HG03565 (cell line): ENCODE data around the gene FGGY.
"Not testable (repeated sequence)": the region's sequence is repeated elsewhere in the genome, so short reads cannot be mapped to it uniquely, and the experiment has no call there.

Source experiments
- ATAC-seq: cut with Tn5 transposase; IDR thresholded peaks from one replicate; pipeline ENCODE4 v1.9.1; 2021; ENCODE audit warnings: mild to moderate bottlenecking, moderate library complexity; ENCODE audit not compliant: unreplicated experiment

Gene FGGY

GRCh38 chr1:59346429-59346828, 49.5 kb downstream of the FGGY start:
- ATAC-seq = no peak

GRCh38 chr1:59349101-59349500, 52.2 kb downstream of the FGGY start:
- ATAC-seq = no peak

- no peak for ATAC-seq
These were observed 53.6 kb downstream of the FGGY start for GRCh38 chr1:59350521-59350920.

GRCh38 chr1:59352065-59352464, 55.2 kb downstream of the FGGY start:
- ATAC-seq = no peak

- ATAC-seq = no peak
These were observed 56.6 kb downstream of the FGGY start for GRCh38 chr1:59353453-59353852.

GRCh38 chr1:59354239-59354638, 57.3 kb downstream of the FGGY start:
- not testable (repeated sequence) for ATAC-seq

- ATAC-seq = peak; percentile 52
These were observed 57.9 kb downstream of the FGGY start for GRCh38 chr1:59354709-59355337.

GRCh38 chr1:59355361-59355760, 58.5 kb downstream of the FGGY start:
- peak; percentile 65 for ATAC-seq

GRCh38 chr1:59356627-59357026, 59.7 kb downstream of the FGGY start:
- ATAC-seq = no peak

- no peak for ATAC-seq
These were observed 60.9 kb downstream of the FGGY start for GRCh38 chr1:59357645-59358320.

GRCh38 chr1:59359325-59359724, 62.4 kb downstream of the FGGY start:
- no peak for ATAC-seq

- no peak for ATAC-seq
These were observed 63.3 kb downstream of the FGGY start for GRCh38 chr1:59360170-59360569.

GRCh38 chr1:59360729-59361128, 63.8 kb downstream of the FGGY start:
- ATAC-seq = no peak

GRCh38 chr1:59361766-59362165, 64.9 kb downstream of the FGGY start:
- ATAC-seq = no peak

- no peak for ATAC-seq
These were observed 67.1 kb downstream of the FGGY start for GRCh38 chr1:59364037-59364436.

GRCh38 chr1:59366346-59366745, 69.5 kb downstream of the FGGY start:
- no peak for ATAC-seq

GRCh38 chr1:59367301-59368007, 70.6 kb downstream of the FGGY start:
- no peak for ATAC-seq

GRCh38 chr1:59368008-59368670, 71.2 kb downstream of the FGGY start:
- no peak for ATAC-seq

- no peak for ATAC-seq
These were observed 78.7 kb downstream of the FGGY start for GRCh38 chr1:59375321-59376220.

GRCh38 chr1:59377350-59377904, 80.5 kb downstream of the FGGY start:
- ATAC-seq = no peak
